H9 (cell line): ENCODE data around the gene LRRC27. TPM values are rescaled to one million over a fixed set of nuclear protein-coding genes. Genes with fewer than 3 reads are reported as not detected.

Source experiments
- DNase-seq: peaks from one replicate; pipeline ENCODE4 v3.0.0-alpha.2; 2017
- H2AFZ ChIP-seq: one replicate; pipeline ENCODE4 v1.6.1; 2013; ENCODE audit warnings: mild to moderate bottlenecking, low read length, control low read depth, moderate library complexity
- H2AK5ac ChIP-seq: 2 replicates; pipeline ENCODE4 v1.6.1; 2013; ENCODE audit warnings: low read length, control low read depth, mixed read lengths; ENCODE audit not compliant: insufficient read length
- H2BK120ac ChIP-seq: one replicate; pipeline ENCODE4 v1.6.1; 2013; ENCODE audit warnings: low read depth, mild to moderate bottlenecking, low read length, control low read depth, inconsistent platforms; ENCODE audit not compliant: poor library complexity, severe bottlenecking
- H2BK12ac ChIP-seq: 2 replicates; pipeline ENCODE4 v1.6.1; 2013; ENCODE audit warnings: low read length, control low read depth, mixed read lengths, low read depth; ENCODE audit not compliant: insufficient read length
- H2BK15ac ChIP-seq: 2 replicates; pipeline ENCODE4 v1.6.1; 2013; ENCODE audit warnings: low read depth, low read length, control low read depth
- H2BK20ac ChIP-seq: one replicate; pipeline ENCODE4 v1.6.1; 2013; ENCODE audit warnings: low read depth, mild to moderate bottlenecking, low read length, control low read depth, inconsistent platforms; ENCODE audit not compliant: poor library complexity, severe bottlenecking
- H2BK5ac ChIP-seq: 2 replicates; pipeline ENCODE4 v1.6.1; 2013; ENCODE audit warnings: low read length, control low read depth, mixed read lengths; ENCODE audit not compliant: insufficient read length
- H3K14ac ChIP-seq: 2 replicates; pipeline ENCODE4 v1.6.1; 2013; ENCODE audit warnings: low read length, control low read depth; ENCODE audit not compliant: insufficient read depth
- H3K18ac ChIP-seq: 2 replicates; pipeline ENCODE4 v1.6.1; 2013; ENCODE audit warnings: low read depth, mild to moderate bottlenecking, mixed read lengths, low read length, control low read depth; ENCODE audit not compliant: insufficient read length
- H3K23ac ChIP-seq: 2 replicates; pipeline ENCODE4 v1.6.1; 2013; ENCODE audit warnings: low read length, control low read depth, mixed read lengths, low read depth; ENCODE audit not compliant: insufficient read length
- H3K23me2 ChIP-seq: 2 replicates; pipeline ENCODE4 v1.6.1; 2013; ENCODE audit warnings: low read depth, mild to moderate bottlenecking, mixed read lengths, low read length, control low read depth; ENCODE audit not compliant: insufficient read length, poor library complexity, severe bottlenecking
- H3K27ac ChIP-seq: 2 replicates; pipeline ENCODE4 v1.5.1; 2013; ENCODE audit warnings: low read length, control low read depth, mixed read lengths, low read depth; ENCODE audit not compliant: insufficient read length
- H3K27me3 ChIP-seq: 2 replicates; pipeline ENCODE4 v1.6.1; 2013; ENCODE audit warnings: low read length, control low read depth, inconsistent platforms; ENCODE audit not compliant: insufficient read depth
- H3K4ac ChIP-seq: 2 replicates; pipeline ENCODE4 v1.6.1; 2013; ENCODE audit warnings: low read depth, mild to moderate bottlenecking, control low read depth, inconsistent platforms, low read length, moderate library complexity
- H3K4me1 ChIP-seq: 2 replicates; pipeline ENCODE4 v1.6.1; 2013; ENCODE audit warnings: low read length, control low read depth, inconsistent platforms; ENCODE audit not compliant: insufficient read depth
- H3K4me2 ChIP-seq: 2 replicates; pipeline ENCODE4 v1.6.1; 2013; ENCODE audit warnings: low read length, control low read depth, mixed read lengths; ENCODE audit not compliant: insufficient read length, insufficient read depth
- H3K56ac ChIP-seq: 2 replicates; pipeline ENCODE4 v1.6.1; 2013; ENCODE audit warnings: low read depth, mild to moderate bottlenecking, mixed read lengths, low read length, control low read depth; ENCODE audit not compliant: insufficient read length
- H3K79me1 ChIP-seq: 2 replicates; pipeline ENCODE4 v1.6.1; 2013; ENCODE audit warnings: low read depth, mild to moderate bottlenecking, moderate library complexity, low read length, control low read depth, inconsistent platforms; ENCODE audit not compliant: insufficient read depth, poor library complexity, severe bottlenecking
- H3K79me2 ChIP-seq: 2 replicates; pipeline ENCODE4 v1.6.1; 2013; ENCODE audit warnings: low read length, control low read depth, inconsistent platforms; ENCODE audit not compliant: insufficient read depth
- H3K9ac ChIP-seq: 2 replicates; pipeline ENCODE4 v1.6.1; 2013; ENCODE audit warnings: low read length, control low read depth, mixed read lengths; ENCODE audit not compliant: insufficient read length; ENCODE audit errors: extremely low read depth
- H3K9me3 ChIP-seq: one replicate; pipeline ENCODE4 v1.6.1; 2013; ENCODE audit warnings: low read depth, low read length, inconsistent platforms; ENCODE audit not compliant: control insufficient read depth
- H3T11ph ChIP-seq: one replicate; pipeline ENCODE4 v1.6.1; 2013; ENCODE audit warnings: mild to moderate bottlenecking, low read length, control low read depth, inconsistent platforms
- H4K20me1 ChIP-seq: one replicate; pipeline ENCODE4 v1.6.1; 2013; ENCODE audit not compliant: control insufficient read depth, insufficient read length, insufficient read depth
- H4K5ac ChIP-seq: 2 replicates; pipeline ENCODE4 v1.6.1; 2013; ENCODE audit warnings: low read depth, mild to moderate bottlenecking, mixed read lengths, low read length, control low read depth; ENCODE audit not compliant: insufficient read length
- H4K8ac ChIP-seq: replicated peaks from 2 replicates; pipeline ENCODE4 v1.6.1; 2013; ENCODE audit warnings: low read length, control low read depth, mixed read lengths, low read depth; ENCODE audit not compliant: insufficient read length
- H4K91ac ChIP-seq: 2 replicates; pipeline ENCODE4 v1.6.1; 2013; ENCODE audit warnings: low read depth, mild to moderate bottlenecking, moderate library complexity, mixed read lengths, low read length, control low read depth; ENCODE audit not compliant: insufficient read length
- H3K27ac Mint-ChIP-seq, 3 experiments: 2 replicates in 2 of 3; 3 replicates in 1 of 3; pipeline ENCODE4 v1.8.0; 2020 to 2021; ENCODE audit warnings: mixed read lengths in 3 of 3, mild to moderate bottlenecking in 1 of 3, moderate library complexity in 1 of 3
- H3K27me3 Mint-ChIP-seq: 2 replicates; pipeline ENCODE4 v1.8.0; 2021; ENCODE audit warnings: low read depth, mild to moderate bottlenecking, moderate library complexity, mixed read lengths
- H3K36me3 Mint-ChIP-seq, 3 experiments: 2 replicates in 2 of 3; 3 replicates in 1 of 3; pipeline ENCODE4 v1.8.0; 2020 to 2021; ENCODE audit warnings: low read depth in 3 of 3, mixed read lengths in 3 of 3; ENCODE audit not compliant: insufficient read depth in 1 of 3
- H3K4me1 Mint-ChIP-seq, 2 experiments: 2 replicates each; pipeline ENCODE4 v1.8.0; 2020; ENCODE audit warnings: mixed read lengths in 2 of 2
- H3K4me3 Mint-ChIP-seq, 2 experiments: 2 replicates in 1 of 2; 3 replicates in 1 of 2; pipeline ENCODE4 v1.8.0; 2020 to 2021; ENCODE audit warnings: mild to moderate bottlenecking in 2 of 2, mixed read lengths in 2 of 2, moderate library complexity in 1 of 2
- H3K9me3 Mint-ChIP-seq, 2 experiments: 2 replicates in 1 of 2; 3 replicates in 1 of 2; pipeline ENCODE4 v1.8.0; 2020; ENCODE audit warnings: mild to moderate bottlenecking in 2 of 2, mixed read lengths in 2 of 2, moderate library complexity in 1 of 2
- WGBS: extraction: QIAGEN DNeasy Blood & Tissue Kit; methylation state at CpG from one replicate; pipeline ENCODE4 v1.1.7; 2013; ENCODE audit warnings: missing lambda C conversion rate, low lambda C conversion rate, mixed read lengths; ENCODE audit not compliant: insufficient read length; ENCODE audit errors: extremely low coverage; 5-methylcytosine and 5-hydroxymethylcytosine counted together
- total RNA-seq: library from RNA; stranded (reverse); gene quantifications from 2 replicates; pipeline ENCODE4 v1.2.1, GENCODE V29; 2021
- TF ChIP-seq, protein P1 (sequence below): fragments of 200-600 bp; sonication (generic); conservative IDR thresholded peaks from 3 replicates; pipeline ENCODE4 v1.8.0; 2021; ENCODE audit warnings: antibody characterized with exemption, mild to moderate bottlenecking

The LRRC27 gene
- total RNA-seq, 1 experiment from 2014 or later, result 2.7 TPM

DNA sequence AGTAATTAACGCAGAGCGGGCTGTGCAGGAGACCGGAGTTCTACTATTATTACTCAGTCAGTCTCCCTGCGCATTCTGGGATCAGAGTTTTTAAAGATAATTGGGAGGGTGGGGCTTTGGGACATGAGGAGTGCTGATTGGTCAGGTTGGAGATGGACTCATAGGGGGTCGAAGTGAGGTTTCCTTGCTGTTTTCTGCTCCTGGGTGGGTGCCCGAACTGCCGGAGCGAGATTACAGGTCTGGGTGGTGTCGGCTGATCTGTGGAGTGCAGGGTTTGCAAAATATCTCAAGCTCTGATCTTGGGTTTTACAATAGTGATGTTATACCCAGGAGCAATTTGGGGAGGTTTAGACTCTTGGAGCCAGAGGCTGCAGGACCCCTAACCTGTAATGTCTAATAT is 3.9 kb upstream of the LRRC27 start:
- no peak overlapping the region for H3K4me3 Mint-ChIP-seq
- H3K4me1 ChIP-seq, result peaks cover 7% of the 10 kb centered on the region; the same call in 1 of the 2 replicates
- H3K9me3 Mint-ChIP-seq, result peaks cover 0 to 2% of the 10 kb centered on the region in 2 experiments; a peak in 2 of 5 replicates

More for the DNA sequence above, 3.9 kb upstream of the LRRC27 start:
- H3K9me3 ChIP-seq, result no peaks in the 10 kb centered on the region
- H2BK5ac ChIP-seq, result no peak overlapping the region
- no peak overlapping the region for H3K14ac ChIP-seq
- peaks cover 30 to 60% (median 38%) of the 10 kb centered on the region in 3 experiments for H3K36me3 Mint-ChIP-seq
- DNase-seq, result no peak
- no peak overlapping the region for H3K27ac ChIP-seq
- peaks cover 4% of the 10 kb centered on the region for H4K20me1 ChIP-seq
- H3K9ac ChIP-seq, result no peak overlapping the region
- no peak overlapping the region for H4K5ac ChIP-seq
- no peak overlapping the region for H2BK20ac ChIP-seq
- no peak overlapping the region for H3K18ac ChIP-seq
- peaks cover 7% of the 10 kb centered on the region for H3K27me3 Mint-ChIP-seq
- no peak overlapping the region for H2BK12ac ChIP-seq
- H3K23ac ChIP-seq, result no peak overlapping the region
- H3T11ph ChIP-seq, result no peak overlapping the region
- no peak overlapping the region for H4K8ac ChIP-seq
- peaks cover 33% of the 10 kb centered on the region in 2 experiments for H3K4me1 Mint-ChIP-seq
- no peak overlapping the region for H3K4ac ChIP-seq
- no peak overlapping the region for H4K91ac ChIP-seq
- H3K79me1 ChIP-seq, result peaks cover 3% of the 10 kb centered on the region
- WGBS, result no CpG with 5 or more reads among the region's 9 CpGs
- H3K79me2 ChIP-seq, result peaks cover 11% of the 10 kb centered on the region
- H3K23me2 ChIP-seq, result peaks cover 11% of the 10 kb centered on the region
- peak overlapping the region in 1 of 3 experiments; percentile 81; a peak in 1 of 7 replicates for H3K27ac Mint-ChIP-seq
- no peaks in the 10 kb centered on the region for H3K27me3 ChIP-seq
- H2AK5ac ChIP-seq, result no peak overlapping the region
- H2AFZ ChIP-seq, result no peak overlapping the region
- no peak overlapping the region for H2BK120ac ChIP-seq
- H2BK15ac ChIP-seq, result no peak overlapping the region
- TF ChIP-seq, protein P1, sequence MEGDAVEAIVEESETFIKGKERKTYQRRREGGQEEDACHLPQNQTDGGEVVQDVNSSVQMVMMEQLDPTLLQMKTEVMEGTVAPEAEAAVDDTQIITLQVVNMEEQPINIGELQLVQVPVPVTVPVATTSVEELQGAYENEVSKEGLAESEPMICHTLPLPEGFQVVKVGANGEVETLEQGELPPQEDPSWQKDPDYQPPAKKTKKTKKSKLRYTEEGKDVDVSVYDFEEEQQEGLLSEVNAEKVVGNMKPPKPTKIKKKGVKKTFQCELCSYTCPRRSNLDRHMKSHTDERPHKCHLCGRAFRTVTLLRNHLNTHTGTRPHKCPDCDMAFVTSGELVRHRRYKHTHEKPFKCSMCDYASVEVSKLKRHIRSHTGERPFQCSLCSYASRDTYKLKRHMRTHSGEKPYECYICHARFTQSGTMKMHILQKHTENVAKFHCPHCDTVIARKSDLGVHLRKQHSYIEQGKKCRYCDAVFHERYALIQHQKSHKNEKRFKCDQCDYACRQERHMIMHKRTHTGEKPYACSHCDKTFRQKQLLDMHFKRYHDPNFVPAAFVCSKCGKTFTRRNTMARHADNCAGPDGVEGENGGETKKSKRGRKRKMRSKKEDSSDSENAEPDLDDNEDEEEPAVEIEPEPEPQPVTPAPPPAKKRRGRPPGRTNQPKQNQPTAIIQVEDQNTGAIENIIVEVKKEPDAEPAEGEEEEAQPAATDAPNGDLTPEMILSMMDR, result no peak
- no peak overlapping the region for H3K4me2 ChIP-seq
- H3K56ac ChIP-seq, result no peak overlapping the region
